ENCODE results near the gene MFSD11. TPM values are rescaled to one million over a fixed set of nuclear protein-coding genes. Genes with fewer than 3 reads are reported as not detected.

The MFSD11 gene
- total and polyA plus RNA-seq, 2 of the 8 experiments (the other 6 are each of a cell fraction or from before 2014, with no cell fraction given) = 17.7 to 19.8 TPM

DNA sequence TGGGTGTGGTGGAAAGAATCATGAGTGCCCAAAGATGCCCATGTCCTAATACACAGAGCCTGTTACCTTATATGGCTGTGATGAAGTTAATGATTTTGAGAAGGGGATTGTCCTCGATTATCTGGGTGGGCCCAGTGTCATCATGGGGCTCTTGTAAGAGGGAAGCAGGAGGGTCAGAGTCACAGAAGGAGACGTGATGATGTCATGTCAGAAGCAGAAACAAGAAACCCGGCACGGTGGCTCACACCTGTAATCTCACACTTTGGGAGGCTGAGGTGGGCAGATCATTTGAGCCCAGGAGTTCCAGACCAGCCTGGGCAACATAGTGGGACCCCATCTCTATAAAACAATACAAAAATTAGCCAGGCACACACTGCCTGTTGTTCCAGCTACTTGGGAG, 75.0 kb downstream of the MFSD11 start:
- WGBS, 2 experiments (ENCODE audit: extremely low coverage in 1 of 2, insufficient coverage in 1 of 2, insufficient read length in 1 of 2, insufficient replicate concordance in 2 of 2, low coverage in 1 of 2, low lambda C conversion rate in 2 of 2, missing lambda C conversion rate in 1 of 2) = 87% methylated on average over 4 of the region's 4 CpGs; no CpG with 5 or more reads in 1 of the 2 experiments
- CTCF ChIA-PET (ENCODE audit: partially characterized antibody) = interaction anchor here (0.8 to 2.0 kb wide), 4 partner anchors 11 to 28 kb away, joined by 3 to 7 read pairs (median 4); no protein-coding TSS in a partner anchor
- no peak overlapping the region for H3K14ac ChIP-seq (ENCODE audit: insufficient read length)
- TF ChIP-seq TCF12 (IDR thresholded peaks at IDR 0.05; ENCODE audit: low read depth, low read length) = no peak
- TF ChIP-seq CBX5 (IDR thresholded peaks at IDR 0.05; ENCODE audit: low read depth, low read length) = no peak
- TF ChIP-seq EZH2 (IDR thresholded peaks at IDR 0.05; ENCODE audit: low read depth, low read length, severe bottlenecking) = no peak
- TF ChIP-seq CEBPB (IDR thresholded peaks at IDR 0.05; ENCODE audit: low read depth, low read length) = no peak
- TF ChIP-seq, protein P1, sequence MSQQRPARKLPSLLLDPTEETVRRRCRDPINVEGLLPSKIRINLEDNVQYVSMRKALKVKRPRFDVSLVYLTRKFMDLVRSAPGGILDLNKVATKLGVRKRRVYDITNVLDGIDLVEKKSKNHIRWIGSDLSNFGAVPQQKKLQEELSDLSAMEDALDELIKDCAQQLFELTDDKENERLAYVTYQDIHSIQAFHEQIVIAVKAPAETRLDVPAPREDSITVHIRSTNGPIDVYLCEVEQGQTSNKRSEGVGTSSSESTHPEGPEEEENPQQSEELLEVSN (IDR thresholded peaks at IDR 0.05) = no peak
- TF ChIP-seq TAF1 (IDR thresholded peaks at IDR 0.05; ENCODE audit: low read depth, low read length) = no peak
- no peak for TF ChIP-seq SIN3A (conservative IDR thresholded peaks at IDR 0.05 in 1 of 2, IDR thresholded peaks at IDR 0.05 in 1 of 2; ENCODE audit: low read depth in 1 of 2, low read length in 2 of 2)
- TF ChIP-seq NANOG (IDR thresholded peaks at IDR 0.05; ENCODE audit: insufficient read depth, low read depth, low read length, poor library complexity, severe bottlenecking) = no peak
- TF ChIP-seq TBP (IDR thresholded peaks at IDR 0.05; ENCODE audit: low read depth, low read length) = no peak
- no peak for TF ChIP-seq SP4 (IDR thresholded peaks at IDR 0.05; ENCODE audit: low read length)
- no peak for TF ChIP-seq MAFK (IDR thresholded peaks at IDR 0.05; ENCODE audit: low read depth, low read length)
- TF ChIP-seq KDM1A (IDR thresholded peaks at IDR 0.05; ENCODE audit: borderline replicate concordance, low read length) = no peak
- TF ChIP-seq RBBP5 (IDR thresholded peaks at IDR 0.05; ENCODE audit: borderline replicate concordance, low read depth, low read length) = no peak
- TF ChIP-seq SIX5 (IDR thresholded peaks at IDR 0.05; ENCODE audit: low read depth, low read length) = no peak

More for the DNA sequence above, 75.0 kb downstream of the MFSD11 start:
- no peaks in the 10 kb centered on the region for H3K9me3 ChIP-seq (ENCODE audit: insufficient read depth in 2 of 2, low read depth in 1 of 2, low read length in 1 of 2)
- no peak overlapping the region for H3K23ac ChIP-seq (ENCODE audit: insufficient read length)
- H3K56ac ChIP-seq (replicated peaks; ENCODE audit: insufficient read length, low read depth, low read length) = no peak overlapping the region
- H4K5ac ChIP-seq (ENCODE audit: insufficient read length, low read depth, low read length) = no peak overlapping the region
- no peak overlapping the region for H2AK5ac ChIP-seq (ENCODE audit: low read depth, low read length)
- no peak overlapping the region for H3K4me3 ChIP-seq (ENCODE audit: extremely low read depth in 1 of 4, insufficient read depth in 2 of 4, low read depth in 3 of 4, low read length in 4 of 4)
- no peak overlapping the region for H2BK120ac ChIP-seq (replicated peaks; ENCODE audit: low read depth, low read length)
- no peak overlapping the region for H2BK20ac ChIP-seq (ENCODE audit: low read length)
- H3K23me2 ChIP-seq (ENCODE audit: low read depth, low read length) = no peaks in the 10 kb centered on the region
- no peaks in the 10 kb centered on the region for H3K79me2 ChIP-seq (ENCODE audit: control insufficient read depth in 1 of 2, insufficient read depth in 2 of 2, low read length in 2 of 2)
- H2BK15ac ChIP-seq (ENCODE audit: low read length) = no peak overlapping the region
- no peaks in the 10 kb centered on the region for H3K79me1 ChIP-seq (ENCODE audit: low read depth, low read length)
- FAIRE-seq = no peak
- no peak overlapping the region for H3K4ac ChIP-seq (replicated peaks; ENCODE audit: insufficient read length, low read depth, low read length)
- H2BK5ac ChIP-seq (ENCODE audit: low read depth, low read length) = no peak overlapping the region
- H2BK12ac ChIP-seq (ENCODE audit: low read depth, low read length) = no peak overlapping the region
- H3K27me3 ChIP-seq (replicated peaks in 1 of 4; ENCODE audit: control insufficient read depth in 3 of 4, extremely low read depth in 1 of 4, insufficient read depth in 3 of 4, low read length in 3 of 4) = no peaks in the 10 kb centered on the region
- H4K91ac ChIP-seq (replicated peaks; ENCODE audit: insufficient read length, low read length) = no peak overlapping the region
- no peak overlapping the region for H3K9ac ChIP-seq (replicated peaks in 1 of 4; ENCODE audit: extremely low read depth in 1 of 4, low read depth in 3 of 4, low read length in 3 of 4)
- no peak overlapping the region for H3K18ac ChIP-seq (ENCODE audit: extremely low read depth, low read length)
- no peak overlapping the region for H4K8ac ChIP-seq (ENCODE audit: extremely low read depth, insufficient read depth, low read length)
- no peak for DNase-seq (ENCODE audit: low read depth in 1 of 2, low spot score in 2 of 2)
- H3K4me2 ChIP-seq (ENCODE audit: insufficient read depth in 1 of 2, low read depth in 2 of 2, low read length in 2 of 2) = no peak overlapping the region
- peaks cover 0 to 3% (median 0%) of the 10 kb centered on the region in 4 experiments; a peak in 1 of 7 replicates for H3K4me1 ChIP-seq (replicated peaks in 1 of 4; ENCODE audit: control insufficient read depth in 3 of 4, insufficient read depth in 4 of 4, low read length in 3 of 4)
- no peak overlapping the region for H3K27ac ChIP-seq (ENCODE audit: low read depth, low read length)
- POLR2A ChIA-PET (ENCODE audit: partially characterized antibody) = interaction anchor here (1.0 to 1.7 kb wide), 3 partner anchors 43 to 126 kb away, joined by 3 to 4 read pairs (median 4); no protein-coding TSS in a partner anchor
- H3K36me3 ChIP-seq (ENCODE audit: control insufficient read depth in 2 of 4, insufficient read depth in 4 of 4, low read length in 3 of 4) = no peaks in the 10 kb centered on the region
- H2AFZ ChIP-seq (ENCODE audit: low read length) = no peak overlapping the region
- H4K20me1 ChIP-seq (replicated peaks in 1 of 2; ENCODE audit: control insufficient read depth in 1 of 2, insufficient read depth in 2 of 2, low read length in 2 of 2) = no peaks in the 10 kb centered on the region
